Raji (cell line): ENCODE data around the gene UIMC1.

ENCODE experiments used
- POLR2A ChIP-seq: IDR thresholded peaks from 2 replicates; pipeline ENCODE4 v1.6.1; 2011; ENCODE audit warnings: low read depth, low read length, control low read depth; ENCODE audit not compliant: insufficient read depth

The UIMC1 gene

GRCh38 chr5:176927562-176927961, 79.0 kb downstream of the UIMC1 start:
- no peak for TF ChIP-seq POLR2A

- no peak for TF ChIP-seq POLR2A
These were observed 83.8 kb downstream of the UIMC1 start for GRCh38 chr5:176922817-176923216.

GRCh38 chr5:176921714-176922113, 84.9 kb downstream of the UIMC1 start:
- no peak for TF ChIP-seq POLR2A

GRCh38 chr5:176918613-176919012, 88.0 kb downstream of the UIMC1 start:
- TF ChIP-seq POLR2A, result no peak

GRCh38 chr5:176916337-176916736, 90.2 kb downstream of the UIMC1 start:
- no peak for TF ChIP-seq POLR2A

- no peak for TF ChIP-seq POLR2A
These were observed 90.7 kb downstream of the UIMC1 start for GRCh38 chr5:176915906-176916305.

- TF ChIP-seq POLR2A, result no peak
These were observed 94.5 kb downstream of the UIMC1 start for GRCh38 chr5:176912115-176912514.

GRCh38 chr5:176908675-176909368, 97.8 kb downstream of the UIMC1 start:
- no peak for TF ChIP-seq POLR2A

GRCh38 chr5:176906796-176907195, 99.8 kb downstream of the UIMC1 start:
- TF ChIP-seq POLR2A, result no peak

GRCh38 chr5:176906126-176906525, 100.5 kb downstream of the UIMC1 start:
- no peak for TF ChIP-seq POLR2A

GRCh38 chr5:176904276-176904675, 102.3 kb downstream of the UIMC1 start:
- no peak for TF ChIP-seq POLR2A

GRCh38 chr5:176902911-176903664, 103.5 kb downstream of the UIMC1 start:
- no peak for TF ChIP-seq POLR2A

- no peak for TF ChIP-seq POLR2A
These were observed 104.3 kb downstream of the UIMC1 start for GRCh38 chr5:176902102-176902814.

GRCh38 chr5:176901260-176902101, 105.1 kb downstream of the UIMC1 start:
- TF ChIP-seq POLR2A, result no peak

- no peak for TF ChIP-seq POLR2A
These were observed 105.8 kb downstream of the UIMC1 start for GRCh38 chr5:176900780-176901204.
